ENCODE measurements around the gene PARN. TPM values are rescaled to one million over a fixed set of nuclear protein-coding genes. Genes with fewer than 3 reads are reported as not detected.

Gene PARN
- total RNA-seq, 1 experiment from 2014 or later = 41.6 TPM

- no peak for DNase-seq (ENCODE audit: low read depth)
Measured at GRCh38 chr16:14475370-14476139, 154.5 kb downstream of the PARN start.

GRCh38 chr16:14473488-14473887 lies 156.6 kb downstream of the PARN start:
- no peak for DNase-seq (ENCODE audit: low read depth)

- no peak for DNase-seq (ENCODE audit: low read depth)
Measured at GRCh38 chr16:14472357-14472756, 157.7 kb downstream of the PARN start.

- no peak for DNase-seq (ENCODE audit: low read depth)
Measured at GRCh38 chr16:14470788-14471187, 159.3 kb downstream of the PARN start.

GRCh38 chr16:14465799-14466198 lies 164.3 kb downstream of the PARN start:
- DNase-seq (ENCODE audit: low read depth) = no peak

- no peak for DNase-seq (ENCODE audit: low read depth)
Measured at GRCh38 chr16:14464796-14465195, 165.3 kb downstream of the PARN start.

GRCh38 chr16:14464192-14464591 lies 165.9 kb downstream of the PARN start:
- DNase-seq (ENCODE audit: low read depth) = no peak

GRCh38 chr16:14462811-14463210 lies 167.2 kb downstream of the PARN start:
- peak; percentile 37 for DNase-seq (ENCODE audit: low read depth)

- DNase-seq (ENCODE audit: low read depth) = no peak
Measured at GRCh38 chr16:14460726-14461125, 169.3 kb downstream of the PARN start.

GRCh38 chr16:14458576-14458975 lies 171.5 kb downstream of the PARN start:
- no peak for DNase-seq (ENCODE audit: low read depth)

GRCh38 chr16:14456793-14457481 lies 173.1 kb downstream of the PARN start:
- peak; percentile 10 for DNase-seq (ENCODE audit: low read depth)

- no peak for DNase-seq (ENCODE audit: low read depth)
Measured at GRCh38 chr16:14455573-14455972, 174.5 kb downstream of the PARN start.

GRCh38 chr16:14454391-14454790 lies 175.7 kb downstream of the PARN start:
- DNase-seq (ENCODE audit: low read depth) = peak; percentile 75

- DNase-seq (ENCODE audit: low read depth) = no peak
Measured at GRCh38 chr16:14452066-14452465, 178.0 kb downstream of the PARN start.

GRCh38 chr16:14450846-14451245 lies 179.2 kb downstream of the PARN start:
- no peak for DNase-seq (ENCODE audit: low read depth)

GRCh38 chr16:14449790-14450480 lies 180.1 kb downstream of the PARN start:
- no peak for DNase-seq (ENCODE audit: low read depth)

GRCh38 chr16:14449334-14449733 lies 180.7 kb downstream of the PARN start:
- no peak for DNase-seq (ENCODE audit: low read depth)

- DNase-seq (ENCODE audit: low read depth) = no peak
Measured at GRCh38 chr16:14448879-14449278, 181.2 kb downstream of the PARN start.

GRCh38 chr16:14447783-14448182 lies 182.3 kb downstream of the PARN start:
- DNase-seq (ENCODE audit: low read depth) = no peak

- no peak for DNase-seq (ENCODE audit: low read depth)
Measured at GRCh38 chr16:14446796-14447195, 183.3 kb downstream of the PARN start.

- no peak for DNase-seq (ENCODE audit: low read depth)
Measured at GRCh38 chr16:14445937-14446715, 183.9 kb downstream of the PARN start.

All from LHCN-M2 (cell line).